ENCODE measurements around the gene FERMT3. TPM values are rescaled to one million over a fixed set of nuclear protein-coding genes. Genes with fewer than 3 reads are reported as not detected.

FERMT3 gene
- polyA plus RNA-seq, 1 experiment = 1.9 TPM

- peaks cover 16% of the 10 kb centered on the region for H3K36me3 ChIP-seq (ENCODE audit: control insufficient read depth, insufficient read depth, low read length)
Measured at GRCh38 chr11:64239662-64240434, 33.3 kb downstream of the FERMT3 start.

GRCh38 chr11:64240435-64241240, 34.1 kb downstream of the FERMT3 start, which contains the start of gene FKBP2:
TSS of gene FKBP2 (plus strand) at chr11:64241095. CDS start at chr11:64242388, 1,293 bp downstream.
- peaks cover 16% of the 10 kb centered on the region for H3K36me3 ChIP-seq (ENCODE audit: control insufficient read depth, insufficient read depth, low read length)
- DNase-seq (ENCODE audit: low read depth) = peak; percentile 78

More at GRCh38 chr11:64239662-64240434, 33.3 kb downstream of the FERMT3 start:
- ChIA-PET POLR2A (interaction anchor here (0.6 kb wide), 1 partner anchor 453 kb away, joined by 3 read pairs; no protein-coding TSS in a partner anchor), CTCF (interaction anchor here (4.4 kb wide), 1 partner anchor 11 kb away, joined by 18 read pairs; the partner anchor contains the start of gene PLCB3)
- no peaks in the 10 kb centered on the region for H3K27me3 ChIP-seq (ENCODE audit: control insufficient read depth, insufficient read depth, low read length)
- peak overlapping the region; percentile 93 for H3K4me3 ChIP-seq (ENCODE audit: low read depth, low read length)
- TF ChIP-seq CTCF (IDR thresholded peaks at IDR 0.05; ENCODE audit: insufficient read depth, low read depth, low read length) = no peak
- no peak for DNase-seq (ENCODE audit: low read depth)

GRCh38 chr11:64241241-64241490, 34.6 kb downstream of the FERMT3 start:
- POLR2A ChIA-PET = interaction anchor here (0.7 to 1.3 kb wide), 4 partner anchors 9 to 77 kb away, joined by 3 to 8 read pairs (median 4); partner anchors contain the start of genes DNAJC4, NUDT22 and PRDX5
- DNase-seq (ENCODE audit: low read depth) = peak; percentile 91
- no peak for TF ChIP-seq CTCF (IDR thresholded peaks at IDR 0.05; ENCODE audit: insufficient read depth, low read depth, low read length)
- Histone ChIP-seq H3K27me3 (ENCODE audit: control insufficient read depth, insufficient read depth, low read length) (no peaks in the 10 kb centered on the region), H3K36me3 (ENCODE audit: control insufficient read depth, insufficient read depth, low read length) (peaks cover 16% of the 10 kb centered on the region), H3K4me3 (ENCODE audit: low read depth, low read length) (peak overlapping the region; percentile 93)
- CTCF ChIA-PET = interaction anchor here (0.9 to 1.6 kb wide), 4 partner anchors 10 to 36 kb away, joined by 3 to 8 read pairs (median 6); partner anchors contain the start of gene PLCB3

More at GRCh38 chr11:64240435-64241240, 34.1 kb downstream of the FERMT3 start, which contains the start of gene FKBP2:
- TF ChIP-seq CTCF (IDR thresholded peaks at IDR 0.05; ENCODE audit: insufficient read depth, low read depth, low read length) = no peak
- ChIA-PET CTCF (interaction anchor here (0.9 to 1.6 kb wide), 4 partner anchors 11 to 36 kb away, joined by 3 to 8 read pairs (median 6); partner anchors contain the start of gene PLCB3), POLR2A (interaction anchor here (0.6 to 1.3 kb wide), 5 partner anchors 9 to 454 kb away, joined by 3 to 8 read pairs (median 3); partner anchors contain the start of genes DNAJC4, NUDT22 and PRDX5)
- Histone ChIP-seq H3K4me3 (ENCODE audit: low read depth, low read length) (peak within 1 kb of the TSS; percentile 93), H3K27me3 (ENCODE audit: control insufficient read depth, insufficient read depth, low read length) (no peaks in the 10 kb centered on the region)

GRCh38 chr11:64241491-64242374, 35.2 kb downstream of the FERMT3 start:
- peaks cover 16% of the 10 kb centered on the region for H3K36me3 ChIP-seq (ENCODE audit: control insufficient read depth, insufficient read depth, low read length)
- no peaks in the 10 kb centered on the region for H3K27me3 ChIP-seq (ENCODE audit: control insufficient read depth, insufficient read depth, low read length)
- peak overlapping the region; percentile 93 for H3K4me3 ChIP-seq (ENCODE audit: low read depth, low read length)
- TF ChIP-seq CTCF (IDR thresholded peaks at IDR 0.05; ENCODE audit: insufficient read depth, low read depth, low read length) = no peak; the same call in 1 of the 2 replicates
- DNase-seq (ENCODE audit: low read depth) = no peak
- CTCF ChIA-PET = interaction anchor here (0.9 to 1.6 kb wide), 5 partner anchors 10 to 37 kb away, joined by 3 to 10 read pairs (median 8); partner anchors contain the start of gene PLCB3
- POLR2A ChIA-PET = interaction anchor here (0.7 to 1.3 kb wide), 4 partner anchors 10 to 76 kb away, joined by 3 to 8 read pairs (median 4); partner anchors contain the start of genes DNAJC4, NUDT22 and PRDX5
